ENCODE measurements around the gene CCDC51. TPM values are rescaled to one million over a fixed set of nuclear protein-coding genes. Genes with fewer than 3 reads are reported as not detected.

CCDC51 gene
- total and polyA plus RNA-seq, 2 experiments from 2014 or later = 20.8 to 24.1 TPM

DNA sequence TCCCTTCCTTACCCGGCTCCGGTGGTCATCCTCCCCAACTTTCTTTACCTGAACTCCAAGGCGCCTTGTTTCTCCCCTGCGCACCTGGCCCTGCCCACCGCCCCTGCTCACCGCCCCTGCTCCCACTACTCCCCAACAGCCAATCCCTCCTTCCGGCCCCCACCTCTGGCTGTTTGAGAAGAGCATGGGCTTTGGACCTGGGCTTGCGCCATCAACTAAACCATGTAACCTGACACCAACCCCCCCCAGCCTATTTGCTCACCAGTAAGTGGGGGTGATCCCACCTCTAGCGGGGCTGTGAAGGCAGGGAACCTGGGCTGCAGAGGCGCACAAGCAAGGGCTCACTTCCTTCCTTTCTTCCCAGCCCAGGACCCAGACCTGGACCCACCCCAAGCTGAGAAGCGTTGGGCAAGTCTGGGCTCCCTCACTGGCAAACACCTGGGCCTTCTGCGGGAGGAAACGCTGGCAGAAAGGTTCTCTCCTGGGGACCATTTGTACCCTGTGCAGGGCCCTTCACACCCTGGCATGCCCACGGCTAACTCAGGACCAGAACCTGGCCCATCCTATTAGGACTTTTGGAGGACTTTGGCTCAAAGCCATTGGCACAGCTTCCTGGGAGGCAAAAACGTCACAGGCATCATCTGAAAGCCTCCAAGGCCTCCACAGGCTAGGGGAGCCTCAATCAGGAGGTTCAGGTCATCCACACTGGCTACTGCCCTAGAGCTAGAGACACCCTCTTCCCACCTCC, 9.8 kb downstream of the CCDC51 start, which contains the start of gene PLXNB1:
Gene PLXNB1, minus strand, starts transcription at position 127 of the 748 bp plus-strand sequence. CDS start 5,475 bp downstream, outside the sequence.
- peak within 1 kb of the TSS; percentile 86 for H3K4me2 ChIP-seq
- DNase-seq (ENCODE audit: low spot score) (peak; percentile 98), ATAC-seq (peak; percentile 70)
- no peak for TF ChIP-seq EZH2 (IDR thresholded peaks at IDR 0.05; ENCODE audit: low read depth, unreplicated experiment)
- peak; percentile 68 for TF ChIP-seq POLR2AphosphoS5 (IDR thresholded peaks at IDR 0.05; ENCODE audit: low read depth)
- TF ChIP-seq, protein P1, sequence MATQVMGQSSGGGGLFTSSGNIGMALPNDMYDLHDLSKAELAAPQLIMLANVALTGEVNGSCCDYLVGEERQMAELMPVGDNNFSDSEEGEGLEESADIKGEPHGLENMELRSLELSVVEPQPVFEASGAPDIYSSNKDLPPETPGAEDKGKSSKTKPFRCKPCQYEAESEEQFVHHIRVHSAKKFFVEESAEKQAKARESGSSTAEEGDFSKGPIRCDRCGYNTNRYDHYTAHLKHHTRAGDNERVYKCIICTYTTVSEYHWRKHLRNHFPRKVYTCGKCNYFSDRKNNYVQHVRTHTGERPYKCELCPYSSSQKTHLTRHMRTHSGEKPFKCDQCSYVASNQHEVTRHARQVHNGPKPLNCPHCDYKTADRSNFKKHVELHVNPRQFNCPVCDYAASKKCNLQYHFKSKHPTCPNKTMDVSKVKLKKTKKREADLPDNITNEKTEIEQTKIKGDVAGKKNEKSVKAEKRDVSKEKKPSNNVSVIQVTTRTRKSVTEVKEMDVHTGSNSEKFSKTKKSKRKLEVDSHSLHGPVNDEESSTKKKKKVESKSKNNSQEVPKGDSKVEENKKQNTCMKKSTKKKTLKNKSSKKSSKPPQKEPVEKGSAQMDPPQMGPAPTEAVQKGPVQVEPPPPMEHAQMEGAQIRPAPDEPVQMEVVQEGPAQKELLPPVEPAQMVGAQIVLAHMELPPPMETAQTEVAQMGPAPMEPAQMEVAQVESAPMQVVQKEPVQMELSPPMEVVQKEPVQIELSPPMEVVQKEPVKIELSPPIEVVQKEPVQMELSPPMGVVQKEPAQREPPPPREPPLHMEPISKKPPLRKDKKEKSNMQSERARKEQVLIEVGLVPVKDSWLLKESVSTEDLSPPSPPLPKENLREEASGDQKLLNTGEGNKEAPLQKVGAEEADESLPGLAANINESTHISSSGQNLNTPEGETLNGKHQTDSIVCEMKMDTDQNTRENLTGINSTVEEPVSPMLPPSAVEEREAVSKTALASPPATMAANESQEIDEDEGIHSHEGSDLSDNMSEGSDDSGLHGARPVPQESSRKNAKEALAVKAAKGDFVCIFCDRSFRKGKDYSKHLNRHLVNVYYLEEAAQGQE (IDR thresholded peaks at IDR 0.05; ENCODE audit: unreplicated experiment) = no peak
- TF ChIP-seq, protein P2, sequence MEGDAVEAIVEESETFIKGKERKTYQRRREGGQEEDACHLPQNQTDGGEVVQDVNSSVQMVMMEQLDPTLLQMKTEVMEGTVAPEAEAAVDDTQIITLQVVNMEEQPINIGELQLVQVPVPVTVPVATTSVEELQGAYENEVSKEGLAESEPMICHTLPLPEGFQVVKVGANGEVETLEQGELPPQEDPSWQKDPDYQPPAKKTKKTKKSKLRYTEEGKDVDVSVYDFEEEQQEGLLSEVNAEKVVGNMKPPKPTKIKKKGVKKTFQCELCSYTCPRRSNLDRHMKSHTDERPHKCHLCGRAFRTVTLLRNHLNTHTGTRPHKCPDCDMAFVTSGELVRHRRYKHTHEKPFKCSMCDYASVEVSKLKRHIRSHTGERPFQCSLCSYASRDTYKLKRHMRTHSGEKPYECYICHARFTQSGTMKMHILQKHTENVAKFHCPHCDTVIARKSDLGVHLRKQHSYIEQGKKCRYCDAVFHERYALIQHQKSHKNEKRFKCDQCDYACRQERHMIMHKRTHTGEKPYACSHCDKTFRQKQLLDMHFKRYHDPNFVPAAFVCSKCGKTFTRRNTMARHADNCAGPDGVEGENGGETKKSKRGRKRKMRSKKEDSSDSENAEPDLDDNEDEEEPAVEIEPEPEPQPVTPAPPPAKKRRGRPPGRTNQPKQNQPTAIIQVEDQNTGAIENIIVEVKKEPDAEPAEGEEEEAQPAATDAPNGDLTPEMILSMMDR (conservative IDR thresholded peaks at IDR 0.05; ENCODE audit: low read depth in 2 of 2) = no peak
- TF ChIP-seq JUNB (IDR thresholded peaks at IDR 0.05; ENCODE audit: unreplicated experiment) = no peak
- TF ChIP-seq, protein P3, sequence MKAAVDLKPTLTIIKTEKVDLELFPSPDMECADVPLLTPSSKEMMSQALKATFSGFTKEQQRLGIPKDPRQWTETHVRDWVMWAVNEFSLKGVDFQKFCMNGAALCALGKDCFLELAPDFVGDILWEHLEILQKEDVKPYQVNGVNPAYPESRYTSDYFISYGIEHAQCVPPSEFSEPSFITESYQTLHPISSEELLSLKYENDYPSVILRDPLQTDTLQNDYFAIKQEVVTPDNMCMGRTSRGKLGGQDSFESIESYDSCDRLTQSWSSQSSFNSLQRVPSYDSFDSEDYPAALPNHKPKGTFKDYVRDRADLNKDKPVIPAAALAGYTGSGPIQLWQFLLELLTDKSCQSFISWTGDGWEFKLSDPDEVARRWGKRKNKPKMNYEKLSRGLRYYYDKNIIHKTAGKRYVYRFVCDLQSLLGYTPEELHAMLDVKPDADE (IDR thresholded peaks at IDR 0.05) = 0 out of 2 replicates have a peak, but pooled peaks have one; percentile 39
- no peak; the same call in 1 of the 2 replicates for TF ChIP-seq NANOG (IDR thresholded peaks at IDR 0.05; ENCODE audit: borderline replicate concordance)
- peak; percentile 24; the same call in 1 of the 2 replicates for TF ChIP-seq CREB1 (CRISPR knock-in tag; IDR thresholded peaks at IDR 0.05; ENCODE audit: low read depth)
- TF ChIP-seq, protein P4, sequence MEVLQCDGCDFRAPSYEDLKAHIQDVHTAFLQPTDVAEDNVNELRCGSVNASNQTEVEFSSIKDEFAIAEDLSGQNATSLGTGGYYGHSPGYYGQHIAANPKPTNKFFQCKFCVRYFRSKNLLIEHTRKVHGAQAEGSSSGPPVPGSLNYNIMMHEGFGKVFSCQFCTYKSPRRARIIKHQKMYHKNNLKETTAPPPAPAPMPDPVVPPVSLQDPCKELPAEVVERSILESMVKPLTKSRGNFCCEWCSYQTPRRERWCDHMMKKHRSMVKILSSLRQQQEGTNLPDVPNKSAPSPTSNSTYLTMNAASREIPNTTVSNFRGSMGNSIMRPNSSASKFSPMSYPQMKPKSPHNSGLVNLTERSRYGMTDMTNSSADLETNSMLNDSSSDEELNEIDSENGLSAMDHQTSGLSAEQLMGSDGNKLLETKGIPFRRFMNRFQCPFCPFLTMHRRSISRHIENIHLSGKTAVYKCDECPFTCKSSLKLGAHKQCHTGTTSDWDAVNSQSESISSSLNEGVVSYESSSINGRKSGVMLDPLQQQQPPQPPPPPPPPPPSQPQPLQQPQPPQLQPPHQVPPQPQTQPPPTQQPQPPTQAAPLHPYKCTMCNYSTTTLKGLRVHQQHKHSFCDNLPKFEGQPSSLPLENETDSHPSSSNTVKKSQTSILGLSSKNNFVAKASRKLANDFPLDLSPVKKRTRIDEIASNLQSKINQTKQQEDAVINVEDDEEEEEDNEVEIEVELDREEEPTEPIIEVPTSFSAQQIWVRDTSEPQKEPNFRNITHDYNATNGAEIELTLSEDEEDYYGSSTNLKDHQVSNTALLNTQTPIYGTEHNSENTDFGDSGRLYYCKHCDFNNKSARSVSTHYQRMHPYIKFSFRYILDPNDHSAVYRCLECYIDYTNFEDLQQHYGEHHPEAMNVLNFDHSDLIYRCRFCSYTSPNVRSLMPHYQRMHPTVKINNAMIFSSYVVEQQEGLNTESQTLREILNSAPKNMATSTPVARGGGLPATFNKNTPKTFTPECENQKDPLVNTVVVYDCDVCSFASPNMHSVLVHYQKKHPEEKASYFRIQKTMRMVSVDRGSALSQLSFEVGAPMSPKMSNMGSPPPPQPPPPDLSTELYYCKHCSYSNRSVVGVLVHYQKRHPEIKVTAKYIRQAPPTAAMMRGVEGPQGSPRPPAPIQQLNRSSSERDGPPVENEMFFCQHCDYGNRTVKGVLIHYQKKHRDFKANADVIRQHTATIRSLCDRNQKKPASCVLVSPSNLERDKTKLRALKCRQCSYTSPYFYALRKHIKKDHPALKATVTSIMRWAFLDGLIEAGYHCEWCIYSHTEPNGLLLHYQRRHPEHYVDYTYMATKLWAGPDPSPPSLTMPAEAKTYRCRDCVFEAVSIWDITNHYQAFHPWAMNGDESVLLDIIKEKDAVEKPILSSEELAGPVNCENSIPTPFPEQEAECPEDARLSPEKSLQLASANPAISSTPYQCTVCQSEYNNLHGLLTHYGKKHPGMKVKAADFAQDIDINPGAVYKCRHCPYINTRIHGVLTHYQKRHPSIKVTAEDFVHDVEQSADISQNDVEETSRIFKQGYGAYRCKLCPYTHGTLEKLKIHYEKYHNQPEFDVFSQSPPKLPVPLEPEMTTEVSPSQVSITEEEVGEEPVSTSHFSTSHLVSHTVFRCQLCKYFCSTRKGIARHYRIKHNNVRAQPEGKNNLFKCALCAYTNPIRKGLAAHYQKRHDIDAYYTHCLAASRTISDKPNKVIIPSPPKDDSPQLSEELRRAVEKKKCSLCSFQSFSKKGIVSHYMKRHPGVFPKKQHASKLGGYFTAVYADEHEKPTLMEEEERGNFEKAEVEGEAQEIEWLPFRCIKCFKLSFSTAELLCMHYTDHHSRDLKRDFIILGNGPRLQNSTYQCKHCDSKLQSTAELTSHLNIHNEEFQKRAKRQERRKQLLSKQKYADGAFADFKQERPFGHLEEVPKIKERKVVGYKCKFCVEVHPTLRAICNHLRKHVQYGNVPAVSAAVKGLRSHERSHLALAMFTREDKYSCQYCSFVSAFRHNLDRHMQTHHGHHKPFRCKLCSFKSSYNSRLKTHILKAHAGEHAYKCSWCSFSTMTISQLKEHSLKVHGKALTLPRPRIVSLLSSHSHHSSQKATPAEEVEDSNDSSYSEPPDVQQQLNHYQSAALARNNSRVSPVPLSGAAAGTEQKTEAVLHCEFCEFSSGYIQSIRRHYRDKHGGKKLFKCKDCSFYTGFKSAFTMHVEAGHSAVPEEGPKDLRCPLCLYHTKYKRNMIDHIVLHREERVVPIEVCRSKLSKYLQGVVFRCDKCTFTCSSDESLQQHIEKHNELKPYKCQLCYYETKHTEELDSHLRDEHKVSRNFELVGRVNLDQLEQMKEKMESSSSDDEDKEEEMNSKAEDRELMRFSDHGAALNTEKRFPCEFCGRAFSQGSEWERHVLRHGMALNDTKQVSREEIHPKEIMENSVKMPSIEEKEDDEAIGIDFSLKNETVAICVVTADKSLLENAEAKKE (CRISPR knock-in tag; IDR thresholded peaks at IDR 0.05) = no peak
- TF ChIP-seq EZH2phosphoT487 (IDR thresholded peaks at IDR 0.05; ENCODE audit: unreplicated experiment) = no peak
- TF ChIP-seq ZNF114 (CRISPR knock-in tag; IDR thresholded peaks at IDR 0.05) = no peak
- TF ChIP-seq STAT1 (IDR thresholded peaks at IDR 0.05; ENCODE audit: unreplicated experiment) = no peak
- no peak for TF ChIP-seq ZNF331 (CRISPR knock-in tag; IDR thresholded peaks at IDR 0.05; ENCODE audit: low read depth)
- peaks cover 35% of the 10 kb centered on the region for H3K4me1 ChIP-seq (ENCODE audit: insufficient read depth)
- H3F3A ChIP-seq (replicated peaks; ENCODE audit: low read depth) = peaks cover 33% of the 10 kb centered on the region
- peaks cover 3% of the 10 kb centered on the region; the same call in 1 of the 3 replicates for H3K9me3 Mint-ChIP-seq
- H3K27ac ChIP-seq (ENCODE audit: low read depth) = peak within 1 kb of the TSS; percentile 99
- H3K36me3 ChIP-seq (ENCODE audit: insufficient read depth) = peaks cover 10% of the 10 kb centered on the region
- H3K27me3 Mint-ChIP-seq (ENCODE audit: insufficient read depth, low read depth, poor library complexity) = peaks cover 13% of the 10 kb centered on the region
- H3K4me1 Mint-ChIP-seq = peaks cover 55% of the 10 kb centered on the region
- peaks cover 49% of the 10 kb centered on the region for H3K36me3 Mint-ChIP-seq (ENCODE audit: low read depth)
- H3K27me3 ChIP-seq (ENCODE audit: insufficient read depth) = no peaks in the 10 kb centered on the region
- peak within 1 kb of the TSS; percentile 97 for H3K27ac Mint-ChIP-seq
- H4K20me1 ChIP-seq (replicated peaks; ENCODE audit: insufficient read depth) = peaks cover 10% of the 10 kb centered on the region
- H3K9me2 ChIP-seq (ENCODE audit: insufficient read depth) = no peaks in the 10 kb centered on the region
- H3K4me3 ChIP-seq = peak within 1 kb of the TSS; percentile 84
- H3K79me2 ChIP-seq (replicated peaks; ENCODE audit: insufficient read depth) = peaks cover 50% of the 10 kb centered on the region
- H2AFZ ChIP-seq = no peak within 1 kb of the TSS
- peak within 1 kb of the TSS; percentile 88 for H3K4me3 Mint-ChIP-seq

Data from GM23338 (cell line).